K562 treated with DMSO at 1 percent for 12 hours (cell line): ENCODE results near the gene SERPINH1. TPM values are rescaled to one million over a fixed set of nuclear protein-coding genes. Genes with fewer than 3 reads are reported as not detected.

Experiments
- total RNA-seq: library from RNA; unstranded; fragments of 300-600 nt; gene quantifications from 2 replicates; pipeline ENCODE4 v1.2.3, GENCODE V29; 2022; ENCODE audit not compliant: insufficient read depth

Gene SERPINH1
- 135 and 159 TPM in 2 replicates for total RNA-seq

DNA sequence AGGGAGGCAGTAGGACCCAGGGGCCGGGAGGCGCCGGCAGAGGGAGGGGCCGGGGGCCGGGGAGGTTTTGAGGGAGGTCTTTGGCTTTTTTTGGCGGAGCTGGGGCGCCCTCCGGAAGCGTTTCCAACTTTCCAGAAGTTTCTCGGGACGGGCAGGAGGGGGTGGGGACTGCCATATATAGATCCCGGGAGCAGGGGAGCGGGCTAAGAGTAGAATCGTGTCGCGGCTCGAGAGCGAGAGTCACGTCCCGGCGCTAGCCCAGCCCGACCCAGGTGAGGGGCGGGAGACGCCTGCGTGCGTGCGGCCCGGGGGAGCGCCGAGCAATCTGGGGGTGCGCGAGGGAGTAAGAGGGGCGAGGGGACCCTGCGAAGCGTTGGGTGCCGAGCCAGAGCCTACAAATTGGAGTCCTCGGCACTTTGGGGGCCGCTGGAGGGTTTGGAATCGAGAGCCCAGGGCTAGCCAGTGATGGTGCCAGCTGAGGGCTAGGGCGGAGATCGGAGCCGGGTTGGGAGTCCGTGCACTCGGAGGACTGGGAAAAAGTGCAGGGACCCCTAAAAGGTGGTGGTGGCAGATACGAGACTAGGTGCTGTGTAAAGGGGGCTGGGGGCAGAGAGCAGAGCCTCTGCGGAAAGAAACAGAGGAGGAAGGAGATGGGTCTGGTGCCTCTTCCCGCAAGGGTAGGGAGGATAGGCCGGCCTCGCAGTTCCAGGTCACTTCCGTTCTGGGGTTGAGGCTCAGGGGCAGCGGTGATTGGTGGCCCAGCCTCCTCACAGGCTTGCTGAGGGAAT, at the start of gene SERPINH1:
TSS of gene SERPINH1 (plus strand) at position 206 of the 788 bp plus-strand sequence. CDS start 4,097 bp downstream, outside the sequence.

GRCh38 chr11:75525433-75526191, 36.4 kb upstream of the SERPINH1 start, which contains the start of gene GDPD5:
TSS of gene GDPD5 (minus strand) at chr11:75525941. CDS start at chr11:75477735, 48,206 bp downstream.

Other genes starting within 250 kb of the SERPINH1 start
- 17.8 and 52.5 TPM in 2 replicates for gene ARRB1, start 210.6 kb upstream of the SERPINH1 start, total RNA-seq
- gene RPS3, start 162.7 kb upstream of the SERPINH1 start, total RNA-seq: 5,508 and 7,806 TPM in 2 replicates
- 0.60 TPM in 1 of 2 replicates, not detected in the other for gene KLHL35, start 129.1 kb upstream of the SERPINH1 start, total RNA-seq
- 28.0 and 64.7 TPM in 2 replicates for gene GDPD5, start 36.3 kb upstream of the SERPINH1 start, total RNA-seq
- gene MAP6, start 106.8 kb downstream of the SERPINH1 start, total RNA-seq: not detected in 2 replicates
- not detected in 2 replicates for gene MOGAT2, start 155.6 kb downstream of the SERPINH1 start, total RNA-seq
- 4.1 and 4.4 TPM in 2 replicates for gene DGAT2, start 206.5 kb downstream of the SERPINH1 start, total RNA-seq